HG03378 (cell line): Measurements from ENCODE around the gene DNMBP.
"Not testable (repeated sequence)": the region's sequence is repeated elsewhere in the genome, so short reads cannot be mapped to it uniquely, and the experiment has no call there.

Source experiments
- ATAC-seq: cut with Tn5 transposase; IDR thresholded peaks from one replicate; pipeline ENCODE4 v1.9.1; 2021; ENCODE audit warnings: mild to moderate bottlenecking, moderate library complexity; ENCODE audit not compliant: unreplicated experiment

Gene DNMBP

GRCh38 chr10:100020142-100020885 is 10.6 kb upstream of the DNMBP start:
- peak; percentile 85 for ATAC-seq

GRCh38 chr10:100019787-100020141 is 10.0 kb upstream of the DNMBP start:
- ATAC-seq, result no peak

- peak; percentile 64 for ATAC-seq
Observed at GRCh38 chr10:100014071-100014762, 4.5 kb upstream of the DNMBP start.

- ATAC-seq, result no peak
Observed at GRCh38 chr10:100013621-100014020, 3.9 kb upstream of the DNMBP start.

GRCh38 chr10:100011906-100012305 is 2.2 kb upstream of the DNMBP start:
- ATAC-seq, result not testable (repeated sequence)

- peak; percentile 27 for ATAC-seq
Observed at GRCh38 chr10:100009283-100009792, 409 bp downstream of the DNMBP start.

- ATAC-seq, result no peak
Observed at GRCh38 chr10:100008708-100009282, 952 bp downstream of the DNMBP start.

- ATAC-seq, result no peak
Observed at GRCh38 chr10:100008142-100008522, 1.6 kb downstream of the DNMBP start.

- no peak for ATAC-seq
Observed at GRCh38 chr10:100007231-100008141, 2.3 kb downstream of the DNMBP start.

GRCh38 chr10:100006243-100006886 is 3.4 kb downstream of the DNMBP start:
- ATAC-seq, result no peak

GRCh38 chr10:100004805-100005510 is 4.8 kb downstream of the DNMBP start:
- no peak for ATAC-seq

GRCh38 chr10:100000109-100000644 is 9.6 kb downstream of the DNMBP start:
- no peak for ATAC-seq

GRCh38 chr10:99999319-100000108 is 10.2 kb downstream of the DNMBP start:
- no peak for ATAC-seq

GRCh38 chr10:99998889-99999288 is 10.9 kb downstream of the DNMBP start:
- ATAC-seq, result no peak

GRCh38 chr10:99996671-99997648 is 12.8 kb downstream of the DNMBP start:
- ATAC-seq, result no peak

GRCh38 chr10:99995713-99996112 is 14.0 kb downstream of the DNMBP start:
- no peak for ATAC-seq

- ATAC-seq, result no peak
Observed at GRCh38 chr10:99995269-99995668, 14.5 kb downstream of the DNMBP start.

- ATAC-seq, result no peak
Observed at GRCh38 chr10:99994801-99995200, 14.9 kb downstream of the DNMBP start.
